Activated CD4-positive, alpha-beta T cell treated with anti-CD3 and anti-CD28 coated beads for 24 hours (primary cell): ENCODE measurements around the gene EFHD2.
"Not testable (repeated sequence)": the region's sequence is repeated elsewhere in the genome, so short reads cannot be mapped to it uniquely, and the experiment has no call there.

Experiments used
- DNase-seq, 2 donors: peaks; one replicate each; pipeline ENCODE4 v3.0.0-alpha.2; 2020; ENCODE audit warnings: low read depth in 2 of 2

EFHD2 gene, protein sequence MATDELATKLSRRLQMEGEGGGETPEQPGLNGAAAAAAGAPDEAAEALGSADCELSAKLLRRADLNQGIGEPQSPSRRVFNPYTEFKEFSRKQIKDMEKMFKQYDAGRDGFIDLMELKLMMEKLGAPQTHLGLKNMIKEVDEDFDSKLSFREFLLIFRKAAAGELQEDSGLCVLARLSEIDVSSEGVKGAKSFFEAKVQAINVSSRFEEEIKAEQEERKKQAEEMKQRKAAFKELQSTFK

DNA sequence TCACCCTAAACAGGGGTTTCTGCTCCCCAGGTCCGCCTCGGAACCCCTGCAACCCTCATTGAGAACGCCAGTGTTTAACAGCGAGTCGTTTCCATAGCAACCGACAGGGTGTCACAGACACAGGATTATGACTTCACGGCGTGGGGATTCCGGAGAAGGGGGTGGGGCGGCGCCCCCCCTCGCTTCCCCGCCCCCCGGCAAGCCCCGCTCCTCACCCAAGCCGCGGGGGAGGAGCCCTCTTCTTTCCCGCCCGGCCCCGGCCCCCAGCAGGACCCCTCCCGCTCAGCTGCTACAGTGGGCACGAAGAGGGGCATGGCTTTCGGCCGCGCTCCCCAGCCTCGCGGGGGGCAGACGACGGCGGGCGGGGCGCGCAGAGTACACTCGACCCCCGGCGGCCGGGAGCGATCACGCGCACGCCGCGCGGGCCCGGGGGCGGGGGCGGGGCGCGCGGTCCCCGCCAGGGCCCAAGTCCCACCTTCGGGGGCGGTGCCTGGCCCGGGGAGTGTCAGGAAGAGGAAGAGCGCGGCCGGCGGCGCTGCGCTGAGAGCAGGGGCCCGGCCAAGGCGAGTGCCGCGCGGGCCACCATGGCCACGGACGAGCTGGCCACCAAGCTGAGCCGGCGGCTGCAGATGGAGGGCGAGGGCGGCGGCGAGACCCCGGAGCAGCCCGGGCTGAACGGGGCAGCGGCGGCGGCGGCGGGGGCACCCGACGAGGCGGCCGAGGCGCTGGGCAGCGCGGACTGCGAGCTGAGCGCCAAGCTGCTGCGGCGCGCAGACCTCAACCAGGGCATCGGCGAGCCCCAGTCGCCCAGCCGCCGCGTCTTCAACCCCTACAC is at the start of gene EFHD2:
EFHD2 (plus strand) TSS at position 501 of the 835 bp plus-strand sequence; CDS start at position 585, 84 bp downstream.
- DNase-seq = peak; percentile 74 to 75

DNA sequence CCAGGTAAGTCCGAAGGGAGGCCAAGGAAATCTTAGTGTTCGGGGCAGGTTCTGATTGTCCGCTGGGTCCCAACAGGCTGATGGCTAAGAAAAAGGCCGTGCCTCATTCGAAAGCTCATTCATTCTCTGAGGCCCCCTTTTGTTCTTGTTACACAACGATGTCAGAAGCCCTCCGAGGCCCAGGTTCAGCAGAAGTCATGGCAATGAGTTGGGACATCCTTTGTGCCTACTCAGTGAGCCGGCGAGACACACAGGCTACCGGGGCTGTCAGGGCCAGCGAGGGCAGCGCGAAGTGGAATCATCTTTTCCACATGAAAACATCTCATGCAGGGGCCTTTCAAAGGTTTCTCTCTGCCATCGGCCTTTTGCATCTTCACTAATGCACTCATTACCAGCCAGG is 49.0 kb upstream of the EFHD2 start:
- DNase-seq = no peak

DNA sequence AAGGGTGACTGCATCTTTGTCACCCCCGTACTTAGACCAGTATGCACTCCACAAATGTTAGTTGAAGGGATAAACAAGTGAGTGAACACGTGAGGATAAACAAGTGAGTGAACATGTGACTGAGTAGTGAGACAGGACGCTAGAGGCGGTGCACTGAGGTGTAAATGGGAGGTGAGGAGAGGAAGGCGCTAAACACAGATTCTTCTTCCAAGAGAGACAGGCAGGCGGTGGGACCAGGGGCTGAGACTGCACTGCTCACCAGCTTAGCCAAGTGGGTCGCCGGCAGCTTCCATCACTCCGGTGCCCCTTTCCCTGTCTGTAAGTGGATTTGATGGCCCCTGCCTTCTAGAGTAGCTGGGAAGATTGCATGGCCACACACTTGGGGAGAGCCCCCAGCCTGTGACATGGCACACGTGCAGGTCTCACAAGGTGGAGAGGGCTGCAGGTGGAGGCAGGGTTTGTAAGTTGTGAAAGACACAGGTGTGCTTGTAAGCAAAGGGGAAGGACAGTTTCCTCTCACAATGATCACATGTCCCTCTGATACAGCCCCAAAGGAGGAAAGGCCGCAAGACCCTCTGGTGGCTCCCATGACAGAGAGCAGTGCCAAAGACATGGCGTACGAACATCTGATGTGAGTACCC is 47.5 kb upstream of the EFHD2 start:
- DNase-seq = no peak

DNA sequence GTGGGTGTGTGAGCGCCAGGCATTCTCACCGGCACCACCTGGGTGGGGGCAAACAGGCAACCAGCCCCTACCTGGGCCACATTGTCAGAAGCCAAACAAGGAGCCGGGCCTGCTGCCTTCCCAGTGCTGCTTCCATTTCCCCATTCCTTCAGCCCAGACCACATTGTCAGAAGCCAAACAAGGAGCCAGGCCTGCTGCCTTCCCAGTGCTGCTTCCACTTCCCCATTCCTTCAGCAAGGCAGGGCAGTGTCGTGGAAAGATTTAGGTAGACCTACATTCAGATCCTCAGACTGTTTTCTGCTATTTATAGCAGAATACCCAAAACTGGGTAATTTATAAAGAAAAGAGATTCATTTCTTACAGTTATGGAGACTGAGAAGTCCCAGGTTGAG is 47.0 kb upstream of the EFHD2 start:
- DNase-seq = no peak

DNA sequence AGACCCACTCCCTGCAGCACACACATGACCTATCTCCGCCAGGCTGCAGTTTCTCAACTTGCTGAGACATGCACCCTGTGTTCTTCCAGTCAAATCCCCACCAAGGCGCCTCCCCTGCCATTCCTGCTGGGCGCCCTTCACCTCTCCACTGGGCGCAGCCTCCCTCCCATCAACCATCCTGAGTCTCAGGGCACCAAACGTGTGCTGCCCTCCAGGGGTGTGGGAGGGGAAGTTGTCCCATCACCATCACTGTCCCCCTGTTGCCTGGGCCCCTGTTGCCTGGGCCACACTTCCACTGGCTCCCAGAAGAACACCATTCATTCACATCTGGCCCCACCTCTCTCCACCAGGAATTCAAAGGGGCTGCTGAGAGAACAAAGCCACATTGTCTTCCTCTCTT is 44.9 kb upstream of the EFHD2 start:
- DNase-seq = no peak

DNA sequence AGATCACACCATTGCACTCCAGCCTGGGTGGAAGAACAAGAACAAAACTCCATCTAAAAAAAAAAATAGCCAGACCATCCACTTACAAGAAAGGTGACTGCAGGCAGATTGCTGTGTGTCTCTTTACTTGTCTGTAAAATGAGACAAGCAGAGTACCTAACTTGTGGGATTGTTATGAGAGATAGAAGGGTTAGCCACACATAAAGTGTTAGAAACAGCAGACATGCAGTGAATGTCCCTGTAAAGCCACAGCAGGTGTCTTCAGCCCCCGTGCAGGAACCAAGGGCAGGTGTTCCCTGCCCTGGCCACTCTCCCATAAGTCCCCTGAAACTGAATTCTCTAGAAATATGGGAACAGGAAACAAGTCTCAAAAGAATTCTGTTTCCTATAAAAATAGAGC is 40.8 kb upstream of the EFHD2 start:
- DNase-seq = no peak

DNA sequence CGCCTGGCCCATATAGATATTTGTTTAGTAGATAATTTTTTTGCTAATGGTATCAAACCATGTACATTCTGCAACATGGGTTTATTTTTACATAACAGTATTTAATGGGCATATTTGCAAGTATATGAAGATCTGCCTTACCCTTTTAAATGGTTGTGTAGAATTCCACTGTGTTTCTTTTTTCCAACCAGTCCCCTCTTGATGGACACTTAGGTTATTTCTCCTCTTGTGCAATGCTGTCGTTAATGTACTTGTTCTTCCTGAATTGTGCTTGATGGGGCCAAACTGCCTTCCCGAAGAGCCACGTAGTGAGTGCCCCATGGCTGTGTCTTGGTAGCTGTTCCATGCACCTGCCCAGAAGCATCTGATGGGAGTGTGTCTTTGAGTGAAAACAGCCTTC is 39.4 kb upstream of the EFHD2 start:
- no peak for DNase-seq

DNA sequence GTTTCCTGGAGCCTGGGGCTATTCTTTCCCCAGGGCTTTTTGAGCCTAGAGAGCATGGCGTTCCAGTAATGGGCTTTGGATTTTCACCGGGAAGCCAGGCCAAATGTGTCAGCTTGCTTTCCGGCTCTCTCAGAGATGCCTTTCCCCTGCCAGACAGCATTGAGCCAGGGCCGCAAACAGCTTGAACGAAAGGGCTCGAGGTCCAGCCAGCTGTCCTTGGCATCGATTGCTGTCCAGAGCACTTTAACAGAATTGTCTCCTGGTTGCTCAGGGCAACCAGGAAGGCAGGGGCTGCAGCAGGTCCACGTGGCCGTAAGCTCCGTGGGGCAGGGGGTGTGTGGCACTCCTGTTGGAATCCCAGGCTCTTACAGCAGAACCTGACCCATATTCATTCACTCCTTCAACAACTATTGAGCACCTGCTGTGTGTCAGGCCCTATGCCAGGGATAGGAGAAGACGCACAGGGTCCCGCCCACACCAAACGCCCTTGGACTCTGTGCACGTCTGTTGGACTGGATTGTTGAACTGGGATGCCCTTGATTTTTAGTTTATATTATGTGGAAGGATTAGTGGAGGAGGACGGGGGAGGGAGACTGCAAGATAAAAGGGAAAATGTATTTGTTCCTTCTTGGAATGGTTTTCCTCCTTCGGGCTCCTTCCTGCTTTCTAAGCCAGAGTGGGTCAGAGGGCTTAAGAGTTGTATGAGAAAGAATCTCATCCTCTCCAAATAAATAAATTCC is 38.7 kb upstream of the EFHD2 start:
- DNase-seq = no peak

DNA sequence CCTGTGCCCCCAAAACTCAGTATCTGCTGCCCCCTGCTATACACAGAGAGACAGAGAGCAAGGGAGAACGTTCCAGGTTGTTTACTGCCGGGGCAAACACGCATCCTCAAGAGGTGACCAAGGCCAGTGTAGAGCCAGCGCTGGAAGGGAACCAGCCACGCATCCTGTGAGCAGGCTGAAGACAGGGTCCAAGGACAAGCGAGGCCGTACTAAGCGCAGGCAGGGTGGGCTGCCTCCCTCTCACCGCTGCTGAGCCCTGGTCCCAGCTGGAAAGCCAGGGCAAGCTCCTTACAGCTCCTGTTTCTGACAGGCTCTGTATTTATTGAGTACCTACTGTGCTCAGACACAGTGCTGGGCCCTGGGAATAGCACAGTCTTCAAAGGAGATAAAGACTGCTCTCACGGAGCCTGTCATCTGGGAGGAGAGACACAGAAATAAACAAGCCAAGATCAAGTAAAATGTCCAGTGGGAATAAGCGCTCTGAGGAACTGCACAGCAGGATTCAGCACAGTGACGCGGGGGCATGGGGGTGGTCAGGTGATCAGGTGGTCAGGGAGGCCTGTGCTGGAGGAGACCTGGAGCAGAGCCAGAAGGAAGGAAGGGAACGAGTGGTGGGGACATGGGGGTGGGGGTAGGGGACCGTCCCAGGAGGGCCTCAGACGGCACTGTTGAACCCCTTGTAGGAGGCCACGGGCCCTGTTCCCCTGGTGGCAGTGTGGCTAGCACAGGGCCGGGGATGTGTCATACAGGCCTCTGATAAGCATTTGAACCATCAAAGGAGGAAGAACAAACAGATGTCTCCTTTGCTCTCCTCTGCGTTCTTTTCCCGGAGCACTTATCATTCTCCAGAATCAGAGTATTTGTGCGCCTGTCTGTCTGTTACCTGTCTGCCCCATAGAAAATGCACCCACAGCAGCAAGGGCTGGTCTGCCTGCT is 37.8 kb upstream of the EFHD2 start:
- DNase-seq = no peak

DNA sequence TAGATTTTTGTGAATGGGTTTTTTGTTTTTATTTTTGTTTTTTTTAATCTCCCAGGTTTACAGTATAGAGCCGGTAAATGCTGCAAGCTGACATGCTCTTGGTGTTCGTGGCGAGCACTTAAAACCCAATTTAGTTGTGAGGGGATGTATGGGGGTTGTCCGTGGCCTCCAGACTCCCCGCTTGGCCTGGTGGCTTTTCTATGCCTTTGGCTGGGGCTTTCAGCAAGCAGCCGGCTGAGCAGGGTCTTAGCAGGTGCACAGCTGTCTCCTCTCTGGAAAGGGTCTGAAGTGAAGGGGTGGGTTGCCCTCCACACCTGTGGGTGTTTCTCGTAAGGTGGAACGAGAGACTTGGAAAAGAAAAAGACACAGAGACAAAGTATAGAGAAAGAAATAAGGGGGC is 31.0 kb upstream of the EFHD2 start:
- DNase-seq = no peak

DNA sequence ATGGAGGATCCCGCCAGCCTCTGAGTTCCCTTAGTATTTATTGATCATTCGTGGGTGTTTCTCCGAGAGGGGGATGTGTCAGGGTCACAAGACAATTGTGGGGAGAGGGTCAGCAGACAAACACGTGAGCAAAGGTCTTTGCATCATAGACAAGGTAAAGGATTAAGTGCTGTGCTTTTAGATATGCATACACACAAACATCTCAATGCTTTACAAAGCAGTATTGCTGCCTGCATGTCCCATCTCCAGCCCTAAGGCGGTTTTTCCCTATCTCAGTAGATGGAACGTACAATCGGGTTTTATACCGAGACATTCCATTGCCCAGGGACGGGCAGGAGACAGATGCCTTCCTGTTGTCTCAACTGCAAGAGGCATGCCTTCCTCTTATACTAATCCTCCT is 30.5 kb upstream of the EFHD2 start:
- DNase-seq = not testable (repeated sequence)

DNA sequence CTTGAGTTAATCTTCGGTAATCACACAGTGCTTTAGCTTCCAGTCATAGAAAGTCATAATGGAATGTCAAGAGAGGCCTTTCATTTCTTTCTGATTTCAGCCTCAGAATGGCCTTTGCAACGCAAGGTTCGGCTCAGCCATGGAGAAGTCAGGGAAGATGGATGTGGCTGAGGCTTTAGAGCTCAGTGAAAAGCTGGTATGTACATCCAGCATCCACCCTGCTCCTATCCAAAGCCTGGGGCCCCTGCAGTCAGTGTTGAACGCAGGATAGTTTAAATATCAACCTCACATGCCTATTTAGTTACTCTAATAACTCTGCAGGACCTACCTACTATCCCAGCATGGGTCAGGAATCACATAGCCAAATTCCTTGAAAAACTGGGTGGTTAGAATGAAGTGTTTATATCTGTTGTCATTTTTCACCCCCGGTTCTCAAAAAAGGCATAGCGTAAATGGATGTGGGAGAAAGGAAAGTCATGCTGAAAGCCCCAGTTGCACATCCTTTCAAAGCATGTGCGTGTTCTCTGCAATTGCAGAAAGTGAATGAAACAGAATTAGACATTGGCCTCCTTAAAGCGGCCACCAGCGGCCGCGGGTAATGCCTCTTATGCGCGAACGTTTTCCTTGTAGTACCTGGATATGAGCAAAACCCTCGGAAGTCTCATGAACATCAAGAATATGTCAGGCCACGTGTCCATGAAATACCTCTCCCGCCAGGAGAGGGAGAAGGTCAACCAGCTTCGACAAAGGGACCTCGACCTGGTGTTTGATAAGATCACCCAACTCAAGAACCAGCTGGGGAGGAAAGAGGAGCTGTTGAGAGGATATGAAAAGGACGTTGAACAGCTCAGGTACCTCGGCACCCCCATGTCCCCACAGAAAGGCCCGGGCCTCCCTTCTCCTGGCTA is 28.8 kb upstream of the EFHD2 start:
- no peak for DNase-seq

DNA sequence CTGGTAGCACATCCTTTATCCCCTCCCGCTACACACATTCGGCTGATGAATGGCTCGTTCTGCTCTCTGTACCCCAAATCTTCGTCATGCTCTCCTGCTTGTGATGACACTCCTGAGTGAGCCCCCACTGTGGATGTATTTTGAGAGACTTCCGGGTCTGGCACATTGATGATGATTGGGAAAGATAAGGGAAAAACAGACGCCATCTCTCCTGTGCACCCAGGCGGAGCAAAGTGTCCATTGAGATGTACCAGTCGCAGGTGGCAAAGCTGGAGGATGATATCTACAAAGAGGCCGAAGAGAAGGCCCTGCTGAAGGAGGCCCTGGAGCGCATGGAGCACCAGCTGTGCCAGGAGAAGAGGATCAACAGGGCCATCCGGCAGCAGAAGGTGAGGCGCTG is 27.9 kb upstream of the EFHD2 start:
- no peak for DNase-seq

DNA sequence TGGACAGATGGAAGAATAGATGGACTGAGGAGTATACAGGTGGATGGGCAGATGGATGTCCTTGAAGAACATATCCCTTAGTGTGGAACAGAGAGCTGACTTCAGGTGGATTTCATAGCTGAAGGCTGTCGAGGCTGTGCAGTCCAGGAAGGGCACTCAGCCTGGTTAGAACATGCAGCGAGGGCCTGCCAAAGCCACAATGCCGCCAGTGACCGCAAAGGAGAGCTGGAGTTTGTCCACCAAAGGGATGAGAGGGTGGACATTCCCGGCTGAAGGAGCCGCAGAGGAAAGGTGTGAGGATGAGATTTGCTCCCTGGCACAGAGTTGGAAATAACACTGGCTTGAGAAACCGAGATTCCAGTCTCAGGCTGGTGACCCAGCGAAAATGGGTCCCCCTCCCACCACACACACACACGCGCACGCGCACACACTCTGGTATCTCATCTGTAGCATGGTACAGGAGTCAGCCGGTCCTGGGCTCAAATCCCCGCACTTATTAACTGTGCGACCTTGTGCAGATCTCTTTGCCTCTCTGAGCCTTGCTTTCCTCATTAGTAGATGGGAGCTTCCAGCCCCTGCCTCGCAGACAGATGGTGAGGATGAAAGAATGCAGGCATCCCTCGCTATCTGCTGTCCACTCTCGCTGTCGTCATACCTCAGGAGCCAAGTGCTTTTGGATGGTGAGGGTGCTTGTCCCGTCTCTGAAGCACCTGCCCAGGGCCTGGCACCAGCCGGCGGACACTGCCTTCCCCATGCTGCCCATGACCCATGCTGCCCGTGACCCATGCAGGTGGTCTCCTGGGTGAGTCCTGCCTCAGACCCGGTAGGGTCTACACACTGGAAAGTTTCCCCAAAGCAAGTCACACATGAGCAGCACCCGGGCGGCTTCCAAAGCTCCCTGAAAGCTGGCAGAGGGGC is 26.8 kb upstream of the EFHD2 start:
- DNase-seq = no peak

DNA sequence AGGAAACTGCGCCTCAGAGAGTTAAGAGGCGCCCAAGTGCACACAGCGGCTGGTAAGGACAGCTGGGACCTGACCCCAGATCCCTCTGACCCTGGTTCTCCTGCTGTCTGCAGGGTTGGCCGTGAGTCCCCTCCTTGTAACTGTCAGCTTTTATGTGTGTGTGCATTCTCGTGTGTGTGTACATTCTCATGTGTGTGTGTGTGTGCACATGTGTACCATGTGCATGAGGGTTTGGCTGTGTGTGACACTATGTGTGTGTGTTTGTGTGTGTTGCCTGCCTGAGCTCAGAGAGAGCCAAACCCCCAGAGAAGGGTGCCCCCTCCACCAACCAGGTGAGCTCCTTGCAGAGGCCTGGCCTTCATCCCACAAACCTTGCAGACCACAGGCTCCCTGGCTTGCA is 25.9 kb upstream of the EFHD2 start:
- DNase-seq = no peak

DNA sequence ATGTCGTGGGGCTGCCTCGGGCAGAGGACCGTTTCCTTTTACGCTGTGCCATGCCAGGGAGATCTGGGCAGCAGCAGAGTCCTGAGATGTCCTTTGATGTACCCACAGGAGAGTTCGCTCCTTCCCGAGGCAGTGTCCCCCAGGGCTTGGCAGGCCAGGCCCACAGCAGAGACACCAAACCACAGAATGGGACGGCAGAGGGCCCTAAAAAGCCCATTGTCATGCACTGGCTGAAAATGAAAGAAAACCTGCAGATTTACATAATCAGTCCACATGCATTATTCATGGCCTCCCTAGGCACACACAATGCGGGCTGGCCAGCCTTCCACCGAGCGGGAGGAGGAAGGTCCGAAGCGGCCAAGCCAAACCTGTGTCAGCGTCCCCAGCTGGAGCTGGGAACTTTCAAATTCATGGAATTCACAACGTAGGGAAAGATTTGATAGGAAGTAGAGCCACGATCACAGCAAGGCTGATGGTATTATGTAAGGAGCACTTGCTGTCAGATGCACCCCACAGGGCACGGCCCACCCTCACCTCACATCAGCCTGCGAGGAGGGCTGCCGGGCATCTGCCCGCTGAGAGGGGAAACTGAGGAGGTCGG is 25.3 kb upstream of the EFHD2 start:
- no peak for DNase-seq

DNA sequence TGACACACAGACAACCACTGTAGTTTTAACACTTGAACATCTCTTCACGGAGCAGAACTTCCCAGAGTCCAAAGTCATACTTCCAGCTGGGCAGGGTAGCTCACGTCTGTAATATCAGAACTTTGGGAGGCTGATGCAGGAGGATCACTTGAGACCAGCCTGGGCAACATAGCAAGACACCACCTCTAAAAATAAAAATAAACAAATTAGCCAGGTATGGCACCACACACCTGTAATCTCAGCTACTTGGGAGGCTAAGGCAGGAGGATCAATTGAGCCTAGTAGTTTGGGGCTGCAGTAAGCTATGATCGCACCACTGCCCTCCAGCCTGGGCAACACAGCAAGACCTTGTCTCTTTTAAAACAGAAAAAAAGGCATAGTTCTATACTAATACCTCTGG is 24.3 kb upstream of the EFHD2 start:
- DNase-seq = no peak

DNA sequence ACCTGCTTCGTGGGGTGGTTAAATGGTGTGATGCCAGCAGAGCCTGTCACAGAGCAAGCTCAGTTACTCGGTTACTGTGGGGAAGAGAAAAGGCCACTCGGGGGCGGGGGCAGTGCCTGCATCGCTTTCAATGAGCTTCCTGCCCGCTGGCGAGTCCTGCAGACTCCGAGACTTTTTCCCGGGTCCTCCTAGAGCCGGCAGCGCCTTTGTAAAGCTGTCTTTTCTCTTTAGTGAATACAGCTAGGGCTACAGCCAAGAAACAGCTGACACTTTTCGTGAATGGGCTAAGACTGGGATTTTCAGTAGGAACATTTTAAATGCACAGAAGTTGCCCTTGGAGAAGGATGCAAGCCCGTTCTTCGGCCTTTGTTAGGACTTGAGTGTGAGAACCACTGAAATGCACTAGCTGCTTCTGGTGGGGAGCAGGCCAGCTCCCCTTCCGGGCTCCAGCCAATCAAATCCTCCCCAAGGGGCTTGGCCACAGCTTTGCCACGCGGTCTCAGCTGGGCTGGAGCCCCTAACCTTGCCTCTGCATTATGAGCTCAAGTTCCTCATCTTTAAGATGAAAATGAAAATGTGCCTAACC is 23.4 kb upstream of the EFHD2 start:
- DNase-seq = no peak
